HCT116 (cell line): Measurements from ENCODE around the gene TACC3. TPM values are rescaled to one million over a fixed set of nuclear protein-coding genes. Genes with fewer than 3 reads are reported as not detected.

ENCODE experiments used
- ATAC-seq: fragments of 200-7000 bp; cut with Tn5 transposase; 2 replicates; pipeline ENCODE4 v1.9.1; 2020; ENCODE audit warnings: mild to moderate bottlenecking, moderate library complexity
- BruUV-seq: library from RNA; stranded (reverse); fragments of 400-500 nt; replicated peaks from 2 replicates; lab custom pipeline; 2021; lab: Mats Ljungman, UMichigan
- CTCF ChIA-PET: fragments of 300-600 bp; sonication (Branson Sonifier 250); formaldehyde crosslinking; loops from one replicate; lab custom pipeline; 2021; ENCODE audit warnings: antibody characterized with exemption; lab: Charles Lee
- POLR2A ChIA-PET: fragments of 300-600, 350-600 bp; sonication (Branson Sonifier 250); formaldehyde crosslinking; loops from one replicate; lab custom pipeline; 2021; ENCODE audit warnings: antibody characterized with exemption; lab: Charles Lee
- RAD21 ChIA-PET, 2 experiments: fragments of 300-600 bp; sonication (Branson Sonifier 250); formaldehyde crosslinking; loops; one replicate each; lab custom pipeline; 2023; ENCODE audit warnings: low total read pairs in 2 of 2; ENCODE audit not compliant: uncharacterized antibody in 2 of 2, unreplicated experiment in 2 of 2, low non-redundant PET in 1 of 2; lab: Charles Lee
- DNase-seq: peaks from one replicate; pipeline ENCODE4 v3.0.0-alpha.2; 2010; ENCODE audit warnings: low read depth, low spot score
- H2AFZ ChIP-seq: fragments of 200-600 bp; shearing (Covaris generic), sonication (generic); 2 replicates; pipeline ENCODE4 v1.6.1; 2017; ENCODE audit warnings: low read depth, mixed run types, mixed read lengths, antibody characterized with exemption, low read length; ENCODE audit not compliant: poor library complexity, severe bottlenecking
- H3K27ac ChIP-seq: 2 replicates; pipeline ENCODE4 v1.5.1; 2012; ENCODE audit warnings: low read depth, low read length
- H3K27me3 ChIP-seq: fragments of 200-600 bp; sonication (generic); 2 replicates; pipeline ENCODE4 v1.6.1; 2016; ENCODE audit warnings: mixed run types, low read length, mixed read lengths; ENCODE audit not compliant: insufficient read depth
- H3K36me3 ChIP-seq, 2 experiments: fragments of 200-500 bp in 1 of 2; fragments of 200-600 bp in 1 of 2; sonication (Bioruptor generic) in 1 of 2; sonication (generic) in 1 of 2; 2 replicates each; pipeline versions ENCODE4 v1.5.1 to v1.6.1; 2014 to 2016; ENCODE audit warnings: low read length in 2 of 2, inconsistent platforms in 1 of 2, mixed read lengths in 1 of 2, mixed run types in 1 of 2; ENCODE audit not compliant: insufficient read depth in 2 of 2, control insufficient read depth in 1 of 2
- H3K4me1 ChIP-seq, 2 experiments: fragments of 200-600 bp in 1 of 2; sonication (generic) in 1 of 2; 2 replicates each; pipeline versions ENCODE4 v1.5.1 to v1.6.1; 2012 to 2017; ENCODE audit warnings: low read length in 2 of 2, inconsistent platforms in 1 of 2, mild to moderate bottlenecking in 1 of 2, mixed read lengths in 1 of 2, mixed run types in 1 of 2, moderate library complexity in 1 of 2; ENCODE audit not compliant: insufficient read depth in 2 of 2, control insufficient read depth in 1 of 2
- H3K4me2 ChIP-seq: fragments of 200-600 bp; sonication (generic); 2 replicates; pipeline ENCODE4 v1.6.1; 2017; ENCODE audit warnings: mixed run types, low read length, mixed read lengths
- H3K4me3 ChIP-seq, 2 experiments: fragments of 200-600 bp in 1 of 2; sonication (generic) in 1 of 2; replicated peaks in 1 of 2; 2 replicates each; pipeline ENCODE4 v1.5.1; 2011 to 2016; ENCODE audit warnings: low read length in 2 of 2, control low read depth in 1 of 2, low read depth in 1 of 2, mild to moderate bottlenecking in 1 of 2, mixed read lengths in 1 of 2, mixed run types in 1 of 2
- H3K79me2 ChIP-seq: fragments of 200-600 bp; sonication (generic); 2 replicates; pipeline ENCODE4 v1.6.1; 2017; ENCODE audit warnings: mild to moderate bottlenecking, mixed run types, low read length, moderate library complexity, mixed read lengths; ENCODE audit not compliant: insufficient read depth
- H3K9ac ChIP-seq: fragments of 200-600 bp; sonication (generic); 2 replicates; pipeline ENCODE4 v1.6.1; 2016; ENCODE audit warnings: low read length, mixed read lengths
- H3K9me2 ChIP-seq: fragments of 200-600 bp; sonication (generic), shearing (Covaris generic); 2 replicates; pipeline ENCODE4 v1.6.1; 2017; ENCODE audit warnings: mixed run types, mild to moderate bottlenecking, moderate library complexity; ENCODE audit not compliant: insufficient read depth
- H3K9me3 ChIP-seq, 2 experiments: fragments of 200-500 bp in 1 of 2; fragments of 200-600 bp in 1 of 2; sonication (Bioruptor generic) in 1 of 2; sonication (generic) in 1 of 2; 2 replicates each; pipeline ENCODE4 v1.6.1; 2014 to 2017; ENCODE audit warnings: low read length in 2 of 2, mixed read lengths in 2 of 2, inconsistent platforms in 1 of 2, low read depth in 1 of 2, mild to moderate bottlenecking in 1 of 2, mixed run types in 1 of 2, moderate library complexity in 1 of 2; ENCODE audit not compliant: control insufficient read depth in 1 of 2, insufficient read depth in 1 of 2
- H4K20me1 ChIP-seq: fragments of 200-600 bp; sonication (generic), shearing (Covaris generic); 2 replicates; pipeline ENCODE4 v1.6.1; 2017; ENCODE audit warnings: mixed run types, mild to moderate bottlenecking, moderate library complexity; ENCODE audit not compliant: insufficient read depth
- CBX3 ChIP-seq: IDR thresholded peaks from 2 replicates; pipeline ENCODE4 v1.6.1; 2012; ENCODE audit warnings: low read depth
- CEBPB ChIP-seq: IDR thresholded peaks from 2 replicates; pipeline ENCODE4 v1.6.1; 2012; ENCODE audit warnings: low read depth
- ELF1 ChIP-seq: IDR thresholded peaks from 2 replicates; pipeline ENCODE4 v1.6.1; 2012; ENCODE audit warnings: low read depth, borderline replicate concordance
- MAX ChIP-seq: IDR thresholded peaks from 2 replicates; pipeline ENCODE4 v1.6.1; 2012
- POLR2A ChIP-seq: IDR thresholded peaks from 2 replicates; pipeline ENCODE4 v1.7.0; 2011; ENCODE audit warnings: borderline replicate concordance; ENCODE audit not compliant: insufficient read depth, insufficient read length; ENCODE audit errors: extremely low read depth
- POLR2AphosphoS5 ChIP-seq: IDR thresholded peaks from 2 replicates; pipeline ENCODE4 v1.6.1; 2011; ENCODE audit warnings: mild to moderate bottlenecking, low read depth, low read length, moderate library complexity
- RAD21 ChIP-seq: IDR thresholded peaks from 2 replicates; pipeline ENCODE4 v1.6.1; 2012; ENCODE audit warnings: low read depth, mild to moderate bottlenecking
- TCF7L2 ChIP-seq: IDR thresholded peaks from 2 replicates; pipeline ENCODE4 v1.7.0; 2011; ENCODE audit warnings: borderline replicate concordance, inconsistent platforms; ENCODE audit not compliant: insufficient read depth, insufficient read length; ENCODE audit errors: extremely low read depth
- ZFX ChIP-seq: fragments of 450-650 bp; IDR thresholded peaks from 2 replicates; pipeline ENCODE4 v1.6.1; 2017
- intact Hi-C: fragments of 100-400 bp; cut with micrococcal nuclease; formaldehyde crosslinking; loops from 2 replicates; pipeline ENCODE4 v1.10.0; 2022
- total RNA-seq: library from RNA; stranded (reverse); gene quantifications from one replicate; pipeline ENCODE4 v1.2.1, GENCODE V29; 2021; ENCODE audit not compliant: unreplicated experiment
- TF ChIP-seq, protein P1 (sequence below): IDR thresholded peaks from 2 replicates; pipeline ENCODE4 v1.6.1; 2011; ENCODE audit warnings: mild to moderate bottlenecking, low read length, moderate library complexity; ENCODE audit not compliant: insufficient replicate concordance; ENCODE audit errors: extremely low read depth
- TF ChIP-seq, protein P2 (sequence below): IDR thresholded peaks from 2 replicates; pipeline ENCODE4 v1.6.1; 2012; ENCODE audit warnings: low read depth

Gene TACC3
- total RNA-seq, 1 experiment from 2014 or later = 106 TPM

- H3K9me3 ChIP-seq = no peaks in the 10 kb centered on the region
- BruUV-seq = no TSS peak
- peaks cover 11 to 38% of the 10 kb centered on the region in 2 experiments; a peak in 3 of 4 replicates for H3K4me1 ChIP-seq
- no peak overlapping the region for H2AFZ ChIP-seq
- H3K79me2 ChIP-seq = peaks cover 84% of the 10 kb centered on the region
- no peak for ATAC-seq
- no peak overlapping the region for H3K4me3 ChIP-seq
- ChIA-PET POLR2A (no interaction called here), CTCF (interaction anchor here (1.6 kb wide), 1 partner anchor 14 kb away, joined by 4 read pairs; no protein-coding TSS in a partner anchor), RAD21 (no interaction called here)
- no peak for DNase-seq
- no peaks in the 10 kb centered on the region for H3K9me2 ChIP-seq
- H3K9ac ChIP-seq = no peak overlapping the region
- H3K36me3 ChIP-seq = peaks cover 0 to 2% of the 10 kb centered on the region in 2 experiments; a peak in 2 of 4 replicates
- H4K20me1 ChIP-seq = peaks cover 9% of the 10 kb centered on the region; the same call in 1 of the 2 replicates
- no peaks in the 10 kb centered on the region for H3K27me3 ChIP-seq
- intact Hi-C loops = no loop called here
- TF ChIP-seq MAX (no peak), POLR2AphosphoS5 (0 out of 2 replicates have a peak, but pooled peaks have one; percentile 16), RAD21 (no peak)
- H3K27ac ChIP-seq = peak overlapping the region; percentile 30
- no peak overlapping the region for H3K4me2 ChIP-seq
Measured at GRCh38 chr4:1715002-1715758, 6.1 kb upstream of the TACC3 start.

DNA sequence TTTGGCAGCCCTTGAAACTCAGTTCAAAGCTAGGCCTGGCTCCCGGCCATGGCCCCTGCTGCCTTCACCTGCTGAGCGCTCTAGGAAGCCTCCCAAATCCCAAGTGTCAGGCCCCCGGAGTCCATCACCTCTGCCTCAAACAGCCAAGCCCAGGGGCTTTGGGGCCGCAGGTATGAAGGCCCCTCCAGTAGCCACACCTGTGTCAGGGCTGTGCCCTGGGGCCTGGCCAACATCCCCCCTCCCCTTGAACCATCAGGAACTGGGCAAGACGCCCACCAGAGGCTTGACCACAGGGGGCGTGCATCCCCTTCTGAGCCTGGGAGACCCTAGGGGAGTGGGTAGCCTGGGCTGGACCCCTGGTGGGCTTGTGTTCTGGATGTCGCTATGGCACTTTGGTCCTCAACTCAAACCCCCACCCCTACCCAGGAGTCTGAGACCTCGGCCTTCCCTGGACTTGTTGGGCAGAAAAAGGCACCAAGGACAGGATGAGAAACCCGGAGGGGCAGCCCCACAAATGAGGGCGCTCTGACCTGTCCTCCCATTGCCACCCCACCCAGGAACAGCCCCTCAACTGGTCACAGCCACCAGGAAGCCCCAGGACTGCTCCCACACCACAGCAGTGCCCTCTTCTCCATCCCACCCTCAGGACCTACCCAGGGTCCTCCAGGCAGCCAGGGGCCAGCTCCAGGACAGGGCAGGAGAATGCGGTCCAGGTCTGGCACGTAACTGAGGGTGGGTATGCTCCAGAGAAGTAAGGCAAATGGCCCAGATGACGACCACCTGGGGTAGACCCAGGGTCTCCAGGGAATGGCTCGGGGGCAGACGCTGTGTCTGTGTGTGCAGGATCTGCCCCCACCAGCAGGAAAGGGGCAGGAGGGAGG lies 5.0 kb upstream of the TACC3 start:
- Histone ChIP-seq H3K79me2 (peaks cover 78% of the 10 kb centered on the region), H3K4me2 (no peak overlapping the region), H3K36me3 (no peaks in the 10 kb centered on the region; a peak in 1 of 4 replicates), H3K4me1 (peaks cover 5 to 28% of the 10 kb centered on the region in 2 experiments; a peak in 3 of 4 replicates), H3K27me3 (no peaks in the 10 kb centered on the region), H4K20me1 (peaks cover 7% of the 10 kb centered on the region; the same call in 1 of the 2 replicates), H2AFZ (no peak overlapping the region), H3K27ac (peak overlapping the region; percentile 14; the same call in 1 of the 2 replicates), H3K4me3 (no peak overlapping the region), H3K9me3 (no peaks in the 10 kb centered on the region), H3K9me2 (no peaks in the 10 kb centered on the region), H3K9ac (no peak overlapping the region)
- ChIA-PET RAD21 (no interaction called here), CTCF (no interaction called here), POLR2A (no interaction called here)
- intact Hi-C loops = no loop called here
- no TSS peak for BruUV-seq
- ATAC-seq (no peak), DNase-seq (no peak)
- TF ChIP-seq ZFX (no peak), ELF1 (no peak), CEBPB (no peak), TCF7L2 (no peak), CBX3 (no peak), POLR2A (no peak)
- TF ChIP-seq, protein P1, sequence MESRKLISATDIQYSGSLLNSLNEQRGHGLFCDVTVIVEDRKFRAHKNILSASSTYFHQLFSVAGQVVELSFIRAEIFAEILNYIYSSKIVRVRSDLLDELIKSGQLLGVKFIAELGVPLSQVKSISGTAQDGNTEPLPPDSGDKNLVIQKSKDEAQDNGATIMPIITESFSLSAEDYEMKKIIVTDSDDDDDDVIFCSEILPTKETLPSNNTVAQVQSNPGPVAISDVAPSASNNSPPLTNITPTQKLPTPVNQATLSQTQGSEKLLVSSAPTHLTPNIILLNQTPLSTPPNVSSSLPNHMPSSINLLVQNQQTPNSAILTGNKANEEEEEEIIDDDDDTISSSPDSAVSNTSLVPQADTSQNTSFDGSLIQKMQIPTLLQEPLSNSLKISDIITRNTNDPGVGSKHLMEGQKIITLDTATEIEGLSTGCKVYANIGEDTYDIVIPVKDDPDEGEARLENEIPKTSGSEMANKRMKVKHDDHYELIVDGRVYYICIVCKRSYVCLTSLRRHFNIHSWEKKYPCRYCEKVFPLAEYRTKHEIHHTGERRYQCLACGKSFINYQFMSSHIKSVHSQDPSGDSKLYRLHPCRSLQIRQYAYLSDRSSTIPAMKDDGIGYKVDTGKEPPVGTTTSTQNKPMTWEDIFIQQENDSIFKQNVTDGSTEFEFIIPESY = no peak
- TF ChIP-seq, protein P2, sequence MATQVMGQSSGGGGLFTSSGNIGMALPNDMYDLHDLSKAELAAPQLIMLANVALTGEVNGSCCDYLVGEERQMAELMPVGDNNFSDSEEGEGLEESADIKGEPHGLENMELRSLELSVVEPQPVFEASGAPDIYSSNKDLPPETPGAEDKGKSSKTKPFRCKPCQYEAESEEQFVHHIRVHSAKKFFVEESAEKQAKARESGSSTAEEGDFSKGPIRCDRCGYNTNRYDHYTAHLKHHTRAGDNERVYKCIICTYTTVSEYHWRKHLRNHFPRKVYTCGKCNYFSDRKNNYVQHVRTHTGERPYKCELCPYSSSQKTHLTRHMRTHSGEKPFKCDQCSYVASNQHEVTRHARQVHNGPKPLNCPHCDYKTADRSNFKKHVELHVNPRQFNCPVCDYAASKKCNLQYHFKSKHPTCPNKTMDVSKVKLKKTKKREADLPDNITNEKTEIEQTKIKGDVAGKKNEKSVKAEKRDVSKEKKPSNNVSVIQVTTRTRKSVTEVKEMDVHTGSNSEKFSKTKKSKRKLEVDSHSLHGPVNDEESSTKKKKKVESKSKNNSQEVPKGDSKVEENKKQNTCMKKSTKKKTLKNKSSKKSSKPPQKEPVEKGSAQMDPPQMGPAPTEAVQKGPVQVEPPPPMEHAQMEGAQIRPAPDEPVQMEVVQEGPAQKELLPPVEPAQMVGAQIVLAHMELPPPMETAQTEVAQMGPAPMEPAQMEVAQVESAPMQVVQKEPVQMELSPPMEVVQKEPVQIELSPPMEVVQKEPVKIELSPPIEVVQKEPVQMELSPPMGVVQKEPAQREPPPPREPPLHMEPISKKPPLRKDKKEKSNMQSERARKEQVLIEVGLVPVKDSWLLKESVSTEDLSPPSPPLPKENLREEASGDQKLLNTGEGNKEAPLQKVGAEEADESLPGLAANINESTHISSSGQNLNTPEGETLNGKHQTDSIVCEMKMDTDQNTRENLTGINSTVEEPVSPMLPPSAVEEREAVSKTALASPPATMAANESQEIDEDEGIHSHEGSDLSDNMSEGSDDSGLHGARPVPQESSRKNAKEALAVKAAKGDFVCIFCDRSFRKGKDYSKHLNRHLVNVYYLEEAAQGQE = no peak
